Brain microvascular endothelial cell (primary cell): ENCODE data around the gene EVA1B.

Experiments used
- DNase-seq: peaks from one replicate; pipeline ENCODE4 v3.0.0-alpha.2; 2020
- H3K27ac ChIP-seq: fragments of 250-450 bp; sonication (Bioruptor Pico); 2 replicates; pipeline ENCODE4 v1.5.1; 2020; ENCODE audit warnings: mild to moderate bottlenecking, moderate library complexity
- H3K27me3 ChIP-seq: fragments of 250-450 bp; sonication (Bioruptor Pico); replicated peaks from 2 replicates; pipeline ENCODE4 v1.5.1; 2020; ENCODE audit warnings: mild to moderate bottlenecking
- H3K36me3 ChIP-seq: fragments of 250-450 bp; sonication (Bioruptor Pico); replicated peaks from 2 replicates; pipeline ENCODE4 v1.5.1; 2020; ENCODE audit warnings: mild to moderate bottlenecking
- H3K4me3 ChIP-seq: 2 replicates; pipeline ENCODE4 v1.5.1; 2011; ENCODE audit warnings: low read depth, mild to moderate bottlenecking, control low read depth, low read length, moderate library complexity
- in situ Hi-C: cut with HindIII; loops from 2 replicates; pipeline ENCODE4 v1.10.0; 2017; ENCODE audit warnings: low sequenced_read_pairs, low pct_ligation_motif_present
- TF ChIP-seq, protein P1 (sequence below): IDR thresholded peaks from 2 replicates; pipeline ENCODE4 v1.5.1; 2011; ENCODE audit warnings: low read depth, mild to moderate bottlenecking, moderate library complexity, low read length, control low read depth, inconsistent platforms; ENCODE audit errors: missing control alignments

Gene EVA1B

DNA sequence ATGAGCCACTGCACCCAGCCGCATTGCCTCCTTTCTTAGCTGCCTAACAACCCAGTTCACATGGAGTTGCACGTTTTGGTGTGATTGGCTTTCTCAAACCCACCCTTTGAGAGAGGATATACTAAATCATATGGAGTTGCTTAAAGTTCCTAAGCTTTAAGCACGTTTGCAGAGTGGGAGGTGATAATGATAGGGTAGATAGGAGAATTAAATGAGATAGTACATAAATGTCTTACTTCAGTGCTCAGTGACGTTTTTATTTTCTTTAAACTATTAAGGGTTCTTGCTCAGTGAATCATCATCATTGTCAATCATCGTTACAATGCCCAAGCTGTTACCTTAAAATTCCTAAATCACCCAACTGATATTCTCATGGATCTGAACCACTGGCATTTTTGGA lies 20.2 kb downstream of the EVA1B start:
- TF ChIP-seq, protein P1, sequence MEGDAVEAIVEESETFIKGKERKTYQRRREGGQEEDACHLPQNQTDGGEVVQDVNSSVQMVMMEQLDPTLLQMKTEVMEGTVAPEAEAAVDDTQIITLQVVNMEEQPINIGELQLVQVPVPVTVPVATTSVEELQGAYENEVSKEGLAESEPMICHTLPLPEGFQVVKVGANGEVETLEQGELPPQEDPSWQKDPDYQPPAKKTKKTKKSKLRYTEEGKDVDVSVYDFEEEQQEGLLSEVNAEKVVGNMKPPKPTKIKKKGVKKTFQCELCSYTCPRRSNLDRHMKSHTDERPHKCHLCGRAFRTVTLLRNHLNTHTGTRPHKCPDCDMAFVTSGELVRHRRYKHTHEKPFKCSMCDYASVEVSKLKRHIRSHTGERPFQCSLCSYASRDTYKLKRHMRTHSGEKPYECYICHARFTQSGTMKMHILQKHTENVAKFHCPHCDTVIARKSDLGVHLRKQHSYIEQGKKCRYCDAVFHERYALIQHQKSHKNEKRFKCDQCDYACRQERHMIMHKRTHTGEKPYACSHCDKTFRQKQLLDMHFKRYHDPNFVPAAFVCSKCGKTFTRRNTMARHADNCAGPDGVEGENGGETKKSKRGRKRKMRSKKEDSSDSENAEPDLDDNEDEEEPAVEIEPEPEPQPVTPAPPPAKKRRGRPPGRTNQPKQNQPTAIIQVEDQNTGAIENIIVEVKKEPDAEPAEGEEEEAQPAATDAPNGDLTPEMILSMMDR: no peak
- no peak overlapping the region for H3K27ac ChIP-seq
- no peak for DNase-seq
- in situ Hi-C loops: no loop called here
- H3K36me3 ChIP-seq: peaks cover 42% of the 10 kb centered on the region
- no peaks in the 10 kb centered on the region for H3K27me3 ChIP-seq
- no peak overlapping the region for H3K4me3 ChIP-seq

DNA sequence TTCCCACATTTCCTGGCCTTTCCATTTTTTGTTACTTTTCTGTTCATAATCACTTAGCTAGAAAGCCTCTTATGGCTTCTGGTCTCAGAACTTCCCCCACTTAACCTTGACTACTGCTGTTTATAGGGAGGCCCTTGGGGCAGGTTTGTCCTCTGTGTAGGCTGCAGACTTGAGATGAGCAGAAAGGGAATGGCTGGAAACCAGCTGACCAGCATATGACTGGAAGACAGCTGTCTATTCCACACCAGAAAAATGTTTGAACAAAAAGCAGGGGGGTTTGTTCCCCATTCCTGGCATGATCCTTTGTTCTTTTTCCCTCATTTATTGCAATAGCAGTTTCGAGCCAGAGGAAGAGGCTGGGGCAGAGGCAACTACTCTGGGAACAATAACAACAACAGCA lies 22.2 kb downstream of the EVA1B start:
- in situ Hi-C loops: no loop called here
- no peak overlapping the region for H3K4me3 ChIP-seq
- TF ChIP-seq, protein P1: no peak
- DNase-seq: no peak
- H3K36me3 ChIP-seq: peaks cover 52% of the 10 kb centered on the region
- H3K27ac ChIP-seq: no peak overlapping the region
- no peaks in the 10 kb centered on the region for H3K27me3 ChIP-seq

DNA sequence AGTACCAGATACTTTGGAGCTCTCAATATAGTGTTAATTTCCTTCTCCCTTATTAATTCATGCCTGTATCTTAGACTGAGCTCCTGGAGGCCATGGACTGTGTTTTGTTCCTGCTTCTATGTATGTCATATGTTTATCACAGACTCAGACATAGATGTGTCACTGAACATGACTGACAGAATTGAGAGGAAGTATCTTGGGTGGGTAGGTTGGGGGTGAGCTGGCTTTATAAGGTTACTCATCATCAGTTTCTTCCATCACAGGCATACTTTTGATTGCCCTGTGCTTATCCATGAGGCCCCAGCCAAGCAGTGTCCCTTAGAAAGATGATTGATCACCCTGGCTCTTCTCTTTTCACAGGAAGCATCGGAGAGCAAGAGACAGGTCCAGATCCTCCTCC lies 22.9 kb downstream of the EVA1B start:
- TF ChIP-seq, protein P1: no peak
- peak; percentile 25 for DNase-seq
- Histone ChIP-seq H3K27ac (peak overlapping the region; percentile 47), H3K27me3 (no peaks in the 10 kb centered on the region), H3K36me3 (peaks cover 55% of the 10 kb centered on the region), H3K4me3 (no peak overlapping the region)
- in situ Hi-C loops: no loop called here

DNA sequence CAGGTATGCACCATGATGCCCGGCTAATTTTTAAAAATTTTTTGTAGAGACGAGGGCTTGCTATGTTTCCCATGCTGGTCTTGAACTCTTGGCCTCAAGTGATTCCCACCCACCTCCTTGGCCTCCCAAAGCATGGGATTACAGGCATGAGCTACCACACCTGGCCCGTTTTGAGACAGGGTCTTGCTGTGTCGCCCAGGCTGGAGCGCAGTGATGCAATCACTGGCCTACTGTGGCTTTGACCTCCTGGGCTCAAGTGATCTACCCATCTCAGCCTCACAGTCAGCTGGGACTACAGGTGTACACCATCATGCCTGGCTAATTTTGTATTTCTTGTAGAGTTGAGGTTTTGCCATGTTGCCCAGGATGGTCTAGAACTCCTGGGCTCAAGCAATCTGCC lies 24.8 kb downstream of the EVA1B start:
- H3K36me3 ChIP-seq: peaks cover 62% of the 10 kb centered on the region
- H3K27me3 ChIP-seq: no peaks in the 10 kb centered on the region
- H3K27ac ChIP-seq: no peak overlapping the region
- in situ Hi-C loops: no loop called here
- TF ChIP-seq, protein P1: no peak
- no peak overlapping the region for H3K4me3 ChIP-seq
- DNase-seq: no peak

DNA sequence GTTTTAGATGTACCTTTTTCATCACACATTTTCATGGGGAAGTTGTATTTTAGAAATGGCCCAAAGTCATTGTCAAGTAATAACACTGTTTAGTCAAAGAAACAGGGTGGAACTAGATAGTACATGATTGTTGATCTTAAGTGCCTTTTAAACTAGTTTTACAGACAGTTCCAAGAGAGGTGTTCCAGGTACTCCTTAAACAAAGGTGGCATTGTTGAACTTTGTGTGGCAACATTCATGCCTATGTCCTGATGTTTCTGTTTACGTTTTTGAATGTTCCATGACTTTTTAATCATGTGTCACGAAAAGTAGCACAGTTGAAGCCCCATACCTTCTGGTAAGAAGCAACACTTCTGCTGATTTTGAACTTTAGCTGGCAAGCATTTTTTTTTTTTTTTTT lies 26.4 kb downstream of the EVA1B start:
- DNase-seq: no peak
- H3K27ac ChIP-seq: no peak overlapping the region
- no peak overlapping the region for H3K4me3 ChIP-seq
- peaks cover 61% of the 10 kb centered on the region for H3K36me3 ChIP-seq
- H3K27me3 ChIP-seq: no peaks in the 10 kb centered on the region
- in situ Hi-C loops: no loop called here
- TF ChIP-seq, protein P1: no peak

DNA sequence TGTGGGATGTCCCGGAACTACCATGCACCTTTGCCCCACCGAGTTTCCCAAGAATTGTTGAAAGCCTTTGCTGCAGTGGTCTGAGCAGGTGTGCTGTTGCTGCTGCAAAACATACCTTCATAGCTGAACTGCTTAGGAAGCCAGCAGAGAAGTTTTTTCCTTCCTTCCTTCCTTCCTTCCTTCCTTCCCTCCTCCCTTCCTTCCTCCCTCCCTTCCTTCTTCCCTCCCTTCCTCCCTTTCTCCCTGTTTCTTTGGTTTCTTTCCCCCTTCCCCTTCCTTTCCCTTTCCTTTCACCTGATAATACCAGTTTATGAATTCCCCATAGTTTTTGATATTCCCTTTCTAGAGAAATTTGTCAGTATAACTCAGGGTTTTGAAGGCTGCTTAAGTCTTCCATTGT lies 28.1 kb downstream of the EVA1B start:
- H3K36me3 ChIP-seq: peaks cover 59% of the 10 kb centered on the region

More for the DNA sequence above, 28.1 kb downstream of the EVA1B start:
- TF ChIP-seq, protein P1: no peak
- DNase-seq: no peak
- Histone ChIP-seq H3K4me3 (no peak overlapping the region), H3K27ac (no peak overlapping the region), H3K27me3 (no peaks in the 10 kb centered on the region)
- in situ Hi-C loops: no loop called here
